Measurements from ENCODE around the gene PDE4D. TPM values are rescaled to one million over a fixed set of nuclear protein-coding genes. Genes with fewer than 3 reads are reported as not detected.

The PDE4D gene
- total RNA-seq, 1 experiment from 2014 or later, result 2.1 TPM

- Histone ChIP-seq H4K8ac (replicated peaks; ENCODE audit: insufficient read length, low read depth, low read length) (no peak overlapping the region), H3K23ac (ENCODE audit: insufficient read length, low read depth, low read length) (no peak overlapping the region), H3K9me3 (ENCODE audit: control insufficient read depth, low read depth, low read length) (no peaks in the 10 kb centered on the region), H3K27ac (ENCODE audit: insufficient read length, low read depth, low read length) (no peak overlapping the region), H3K4me1 (ENCODE audit: insufficient read depth, low read length) (peaks cover 4% of the 10 kb centered on the region; the same call in 1 of the 2 replicates), H3K18ac (ENCODE audit: insufficient read length, low read depth, low read length) (no peak overlapping the region), H2BK20ac (ENCODE audit: low read depth, low read length, poor library complexity, severe bottlenecking) (no peak overlapping the region), H3K4me2 (ENCODE audit: insufficient read depth, insufficient read length, low read length) (no peak overlapping the region), H4K91ac (ENCODE audit: insufficient read length, low read depth, low read length) (no peak overlapping the region), H3T11ph (ENCODE audit: low read length) (no peak overlapping the region), H3K56ac (ENCODE audit: insufficient read length, low read depth, low read length) (no peak overlapping the region), H2BK12ac (ENCODE audit: insufficient read length, low read depth, low read length) (no peak overlapping the region), H3K4ac (ENCODE audit: low read depth, low read length) (no peak overlapping the region), H3K79me1 (ENCODE audit: insufficient read depth, low read depth, low read length, poor library complexity, severe bottlenecking) (no peaks in the 10 kb centered on the region), H2BK5ac (ENCODE audit: insufficient read length, low read length) (no peak overlapping the region), H3K23me2 (ENCODE audit: insufficient read length, low read depth, low read length, poor library complexity, severe bottlenecking) (no peaks in the 10 kb centered on the region), H4K20me1 (ENCODE audit: control insufficient read depth, insufficient read depth, insufficient read length) (no peaks in the 10 kb centered on the region), H3K79me2 (ENCODE audit: insufficient read depth, low read length) (no peaks in the 10 kb centered on the region), H2AK5ac (ENCODE audit: insufficient read length, low read length) (no peak overlapping the region), H4K5ac (ENCODE audit: insufficient read length, low read depth, low read length) (no peak overlapping the region), H2BK15ac (ENCODE audit: low read depth, low read length) (no peak overlapping the region), H3K27me3 (ENCODE audit: insufficient read depth, low read length) (no peaks in the 10 kb centered on the region), H2BK120ac (ENCODE audit: low read depth, low read length, poor library complexity, severe bottlenecking) (no peak overlapping the region), H3K9ac (ENCODE audit: extremely low read depth, insufficient read length, low read length) (no peak overlapping the region), H3K14ac (ENCODE audit: insufficient read depth, low read length) (no peak overlapping the region), H2AFZ (ENCODE audit: low read length) (no peak overlapping the region)
- no peaks in the 10 kb centered on the region for H3K36me3 Mint-ChIP-seq (ENCODE audit: insufficient read depth in 1 of 3, low read depth in 3 of 3)
- peaks cover 11 to 20% of the 10 kb centered on the region in 2 experiments for H3K4me1 Mint-ChIP-seq
- no peak for TF ChIP-seq CTCF (conservative IDR thresholded peaks at IDR 0.05)
- no peaks in the 10 kb centered on the region for H3K9me3 Mint-ChIP-seq
- WGBS (ENCODE audit: extremely low coverage, insufficient read length, low lambda C conversion rate), result no CpG with 5 or more reads among the region's 6 CpGs
- H3K27ac Mint-ChIP-seq, result no peak overlapping the region; a peak in 1 of 7 replicates
- DNase-seq, result no peak
- H3K27me3 Mint-ChIP-seq (ENCODE audit: low read depth), result no peaks in the 10 kb centered on the region
- no peak overlapping the region for H3K4me3 Mint-ChIP-seq
Measured at GRCh38 chr5:59542851-59543820, 350.4 kb downstream of the PDE4D start.
